Thoracic aorta (tissue), 2 donors: ENCODE results near the gene TRA2A. TPM values are rescaled to one million over a fixed set of nuclear protein-coding genes. Genes with fewer than 3 reads are reported as not detected.

Experiments used
- ATAC-seq: fragments of 150-250 bp; one replicate; pipeline ENCODE4 v1.8.0; 2017; ENCODE audit warnings: low read depth; ENCODE audit not compliant: insufficient number of reproducible peaks, low FRiP score
- DNase-seq: peaks from one replicate; pipeline ENCODE4 v3.0.0-alpha.2; 2020; ENCODE audit warnings: low spot score
- H3K27ac ChIP-seq, 2 donors: fragments of 200-600 bp; sonication (generic); 1 replicate in 1 of 2; 2 replicates in 1 of 2; pipeline ENCODE4 v1.5.1; 2016; ENCODE audit warnings: mild to moderate bottlenecking in 2 of 2, moderate library complexity in 2 of 2
- H3K27me3 ChIP-seq: fragments of 200-600 bp; sonication (generic); replicated peaks from 2 replicates; pipeline ENCODE4 v1.6.0; 2016; ENCODE audit warnings: mild to moderate bottlenecking; ENCODE audit not compliant: insufficient read depth
- H3K36me3 ChIP-seq: fragments of 200-600 bp; sonication (generic); one replicate; pipeline ENCODE4 v1.5.1; 2016
- H3K4me1 ChIP-seq, 2 donors: fragments of 200-600 bp; sonication (generic); 1 replicate in 1 of 2; 2 replicates in 1 of 2; pipeline versions ENCODE4 v1.5.1 to v1.6.0; 2016; ENCODE audit warnings: low read depth in 2 of 2, mild to moderate bottlenecking in 1 of 2; ENCODE audit not compliant: control insufficient read depth in 1 of 2
- H3K4me3 ChIP-seq: fragments of 200-600 bp; sonication (generic); 2 replicates; pipeline ENCODE4 v1.5.1; 2016; ENCODE audit warnings: mild to moderate bottlenecking
- H3K9me3 ChIP-seq: fragments of 200-600 bp; sonication (generic); 2 replicates; pipeline ENCODE4 v1.5.1; 2016
- total RNA-seq, 2 donors: library from RNA; depleted of rRNA; stranded (reverse); fragments of >200 nt; gene quantifications; one replicate each; pipeline versions ENCODE4 v1.1.0 to v1.2.3, GENCODE V29; 2016
- TF ChIP-seq, protein P1 (sequence below): fragments of 200-600 bp; sonication (generic); IDR thresholded peaks from one replicate; pipeline ENCODE4 v1.5.1; 2019; ENCODE audit warnings: antibody characterized with exemption

TRA2A gene
- total RNA-seq, 2 donors from 2014 or later, result 23.0 to 55.0 TPM

GRCh38 chr7:23545493-23545892 lies 13.7 kb upstream of the TRA2A start:
- no peak overlapping the region for H3K27ac ChIP-seq
- ATAC-seq (no peak), DNase-seq (no peak)
- TF ChIP-seq, protein P1, sequence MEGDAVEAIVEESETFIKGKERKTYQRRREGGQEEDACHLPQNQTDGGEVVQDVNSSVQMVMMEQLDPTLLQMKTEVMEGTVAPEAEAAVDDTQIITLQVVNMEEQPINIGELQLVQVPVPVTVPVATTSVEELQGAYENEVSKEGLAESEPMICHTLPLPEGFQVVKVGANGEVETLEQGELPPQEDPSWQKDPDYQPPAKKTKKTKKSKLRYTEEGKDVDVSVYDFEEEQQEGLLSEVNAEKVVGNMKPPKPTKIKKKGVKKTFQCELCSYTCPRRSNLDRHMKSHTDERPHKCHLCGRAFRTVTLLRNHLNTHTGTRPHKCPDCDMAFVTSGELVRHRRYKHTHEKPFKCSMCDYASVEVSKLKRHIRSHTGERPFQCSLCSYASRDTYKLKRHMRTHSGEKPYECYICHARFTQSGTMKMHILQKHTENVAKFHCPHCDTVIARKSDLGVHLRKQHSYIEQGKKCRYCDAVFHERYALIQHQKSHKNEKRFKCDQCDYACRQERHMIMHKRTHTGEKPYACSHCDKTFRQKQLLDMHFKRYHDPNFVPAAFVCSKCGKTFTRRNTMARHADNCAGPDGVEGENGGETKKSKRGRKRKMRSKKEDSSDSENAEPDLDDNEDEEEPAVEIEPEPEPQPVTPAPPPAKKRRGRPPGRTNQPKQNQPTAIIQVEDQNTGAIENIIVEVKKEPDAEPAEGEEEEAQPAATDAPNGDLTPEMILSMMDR, result no peak
- no peak overlapping the region for H3K4me3 ChIP-seq
- no peaks in the 10 kb centered on the region for H3K36me3 ChIP-seq
- no peaks in the 10 kb centered on the region for H3K9me3 ChIP-seq
- no peaks in the 10 kb centered on the region for H3K27me3 ChIP-seq
- H3K4me1 ChIP-seq, result no peaks in the 10 kb centered on the region

DNA sequence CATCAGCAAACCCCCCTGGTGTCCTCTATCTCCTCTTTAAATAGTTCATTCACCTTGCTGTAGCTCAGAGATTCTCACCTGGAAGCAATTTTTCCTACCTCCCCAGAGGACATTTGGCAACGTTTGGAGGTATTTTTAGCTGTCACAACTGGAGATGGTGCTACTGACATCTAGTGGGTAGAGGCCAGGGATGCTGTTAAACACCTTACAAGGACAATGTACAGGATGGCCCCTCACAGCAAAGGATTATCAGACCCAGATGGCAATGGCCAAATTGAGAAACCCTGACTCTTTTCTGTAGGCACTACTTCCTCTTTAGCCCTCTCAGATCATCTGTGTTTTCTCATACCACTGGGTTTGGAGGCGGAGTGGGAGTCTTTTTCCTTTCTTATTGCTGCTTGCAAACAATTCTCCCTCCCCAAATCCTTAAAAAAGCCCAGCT lies 13.2 kb upstream of the TRA2A start:
- Histone ChIP-seq H3K4me1 (no peaks in the 10 kb centered on the region), H3K27ac (no peak overlapping the region), H3K9me3 (no peaks in the 10 kb centered on the region), H3K4me3 (no peak overlapping the region), H3K36me3 (no peaks in the 10 kb centered on the region), H3K27me3 (no peaks in the 10 kb centered on the region)
- TF ChIP-seq, protein P1, result no peak
- ATAC-seq (no peak), DNase-seq (no peak)

DNA sequence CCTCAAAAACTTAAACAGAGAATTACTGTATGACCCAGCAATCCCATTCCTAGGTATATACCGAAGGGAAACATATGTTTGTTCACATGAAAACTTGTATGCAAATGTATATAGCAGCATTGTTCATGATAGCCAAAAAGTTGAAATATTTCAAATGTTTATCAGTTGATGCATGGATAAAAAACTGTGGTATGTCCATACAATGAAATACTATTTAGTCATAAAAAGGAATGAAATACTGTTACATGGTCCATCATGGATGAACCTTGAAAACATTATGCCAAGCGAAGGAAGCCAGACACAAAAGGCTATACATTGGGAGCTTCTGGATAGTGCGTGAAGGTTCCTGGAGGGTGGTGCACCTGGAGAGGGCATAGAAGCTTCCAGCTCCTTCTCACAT lies 11.0 kb upstream of the TRA2A start:
- Histone ChIP-seq H3K4me3 (no peak overlapping the region), H3K36me3 (no peaks in the 10 kb centered on the region), H3K27ac (no peak overlapping the region), H3K4me1 (no peaks in the 10 kb centered on the region), H3K27me3 (no peaks in the 10 kb centered on the region), H3K9me3 (no peaks in the 10 kb centered on the region)
- ATAC-seq (no peak), DNase-seq (no peak)
- TF ChIP-seq, protein P1, result no peak

- Histone ChIP-seq H3K4me1 (no peaks in the 10 kb centered on the region), H3K27ac (no peak overlapping the region), H3K27me3 (no peaks in the 10 kb centered on the region), H3K4me3 (no peak overlapping the region), H3K36me3 (no peaks in the 10 kb centered on the region), H3K9me3 (no peaks in the 10 kb centered on the region)
- DNase-seq (no peak), ATAC-seq (no peak)
- TF ChIP-seq, protein P1, result no peak
These were observed 7.7 kb upstream of the TRA2A start for GRCh38 chr7:23539494-23539907.

DNA sequence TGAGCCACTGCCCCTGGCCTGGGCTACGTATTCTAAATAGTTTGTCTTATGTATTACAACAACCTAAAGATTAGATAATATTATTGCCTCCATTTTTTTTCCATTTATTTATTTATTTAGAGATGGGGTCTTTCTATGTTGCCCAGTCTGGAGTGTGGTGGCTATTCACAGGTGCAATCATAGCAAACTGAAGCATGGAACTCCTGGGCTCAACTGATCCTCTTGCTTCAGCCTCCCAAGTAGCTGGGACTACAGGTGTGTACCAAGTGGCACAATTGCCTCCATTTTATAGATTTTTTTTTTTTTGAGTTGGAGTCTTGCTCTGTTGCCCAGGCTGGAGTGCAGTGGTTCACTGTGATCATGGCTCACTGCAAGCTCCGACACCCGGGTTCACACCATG lies 6.5 kb upstream of the TRA2A start:
- Histone ChIP-seq H3K4me3 (no peak overlapping the region), H3K36me3 (no peaks in the 10 kb centered on the region), H3K9me3 (no peaks in the 10 kb centered on the region), H3K4me1 (no peaks in the 10 kb centered on the region), H3K27me3 (no peaks in the 10 kb centered on the region), H3K27ac (no peak overlapping the region)
- no peak for ATAC-seq
- TF ChIP-seq, protein P1, result no peak
- no peak for DNase-seq
